Kidney (tissue), 14 donors: ENCODE results near the gene EOMES. TPM values are rescaled to one million over a fixed set of nuclear protein-coding genes. Genes with fewer than 3 reads are reported as not detected.

ENCODE experiments used
- DNase-seq, 5 donors: peaks; one replicate each; pipeline ENCODE4 v3.0.0-alpha.2; 2013 to 2020
- FAIRE-seq: peaks from 2 replicates; lab custom pipeline; 2012; peaks lifted over from hg19 to GRCh38; lab: Jason Lieb, UNC
- H3K27ac ChIP-seq, 2 donors: one replicate each; pipeline ENCODE4 v1.7.0; 2013; ENCODE audit warnings: low read depth in 2 of 2, low read length in 2 of 2, inconsistent platforms in 1 of 2
- H3K27me3 ChIP-seq: one replicate; pipeline ENCODE4 v1.7.1; 2013; ENCODE audit warnings: low read length, inconsistent platforms; ENCODE audit not compliant: control insufficient read depth, insufficient read depth
- H3K36me3 ChIP-seq, 3 donors: one replicate each; pipeline versions ENCODE4 v1.7.0 to v1.7.1; 2013; ENCODE audit warnings: low read length in 3 of 3, control low read depth in 1 of 3, inconsistent platforms in 1 of 3; ENCODE audit not compliant: insufficient read depth in 3 of 3, control insufficient read depth in 2 of 3
- H3K4me1 ChIP-seq, 3 donors: one replicate each; pipeline versions ENCODE4 v1.7.0 to v1.7.1; 2013; ENCODE audit warnings: low read length in 3 of 3, inconsistent platforms in 1 of 3, low read depth in 1 of 3; ENCODE audit not compliant: control insufficient read depth in 2 of 3, insufficient read depth in 2 of 3
- H3K4me3 ChIP-seq, 3 donors: one replicate each; pipeline versions ENCODE4 v1.7.0 to v1.8.1; 2013; ENCODE audit warnings: low read length in 3 of 3, control low read depth in 1 of 3, inconsistent platforms in 1 of 3
- H3K9ac ChIP-seq, 3 donors: one replicate each; pipeline versions ENCODE4 v1.7.0 to v1.7.1; 2013; ENCODE audit warnings: low read length in 3 of 3, control low read depth in 1 of 3, inconsistent platforms in 1 of 3
- H3K9me3 ChIP-seq, 3 donors: one replicate each; pipeline versions ENCODE4 v1.7.0 to v1.7.1; 2013; ENCODE audit warnings: low read length in 3 of 3, control low read depth in 1 of 3, inconsistent platforms in 1 of 3; ENCODE audit not compliant: control insufficient read depth in 2 of 3, insufficient read depth in 1 of 3
- CTCF ChIP-seq: IDR thresholded peaks from 3 replicates; pipeline ENCODE4 v1.5.1; 2012; ENCODE audit warnings: mild to moderate bottlenecking, moderate library complexity, borderline replicate concordance; ENCODE audit not compliant: insufficient read depth; ENCODE audit errors: extremely low read depth
- intact Hi-C: fragments of 100-400 bp; cut with DNase I; formaldehyde crosslinking; loops from one replicate; pipeline ENCODE4 v1.11.1; 2022
- polyA plus RNA-seq: library from polyadenylated mRNA; stranded (reverse); fragments of 350-450 nt; fragmentation: Illumina TruSeq; extraction: RNeasy Lipid Tissue Mini Kit (QIAGEN cat#74804); gene quantifications from one replicate; pipeline ENCODE4 v1.2.3, GENCODE V29; 2014; ENCODE audit warnings: low read depth, low replicate concordance; ENCODE audit not compliant: insufficient read depth
- total RNA-seq: library from RNA; stranded (reverse); fragmentation: NEBNext Ultra II Directional; extraction: Animal tissue kit (Norgen Biotek cat#: 25700); gene quantifications from one replicate; pipeline ENCODE4 v1.2.1, GENCODE V29; 2021
- donor health status: control.
- donor health status: control.
- donor health status: control.
- donor health status: control.
- donor health status: control.
- donor health status: DM: yes; HTN: yes; CAD: no.
- donor health status: Normal renal cell carcinoma (clear cell type).

EOMES gene
- total and polyA plus RNA-seq, 2 donors from 2014 or later = 0.22 to 1.3 TPM

- Histone ChIP-seq H3K36me3 (no peaks in the 10 kb centered on the region), H3K27ac (no peak overlapping the region), H3K27me3 (peaks cover 74% of the 10 kb centered on the region), H3K4me1 (peaks cover 0 to 20% (median 9%) of the 10 kb centered on the region in 3 donors), H3K9me3 (no peaks in the 10 kb centered on the region), H3K4me3 (no peak overlapping the region), H3K9ac (no peak overlapping the region)
- intact Hi-C loops = loop anchor here (10.0 kb wide), 1 partner anchor 605 kb away; no protein-coding TSS in a partner anchor
- FAIRE-seq (no peak), DNase-seq (peak in 1 of 5 donors; percentile 3)
- no peak for TF ChIP-seq CTCF
Measured at GRCh38 chr3:27719314-27720003, 2.7 kb downstream of the EOMES start.

- no peak overlapping the region for H3K9ac ChIP-seq
Measured at GRCh38 chr3:27718459-27718858, 3.7 kb downstream of the EOMES start.

GRCh38 chr3:27717200-27717852, 4.8 kb downstream of the EOMES start:
- Histone ChIP-seq H3K27ac (no peak overlapping the region), H3K9ac (no peak overlapping the region), H3K4me1 (peaks cover 0 to 24% (median 6%) of the 10 kb centered on the region in 3 donors), H3K4me3 (no peak overlapping the region), H3K9me3 (no peaks in the 10 kb centered on the region), H3K27me3 (peaks cover 73% of the 10 kb centered on the region), H3K36me3 (no peaks in the 10 kb centered on the region)
- no peak for DNase-seq
- TF ChIP-seq CTCF = no peak
- intact Hi-C loops = loop anchor here (10.0 kb wide), 1 partner anchor 607 kb away; no protein-coding TSS in a partner anchor
- FAIRE-seq = no peak

More at GRCh38 chr3:27718459-27718858, 3.7 kb downstream of the EOMES start:
- Histone ChIP-seq H3K4me1 (peaks cover 0 to 23% (median 9%) of the 10 kb centered on the region in 3 donors), H3K27me3 (peaks cover 73% of the 10 kb centered on the region), H3K9me3 (no peaks in the 10 kb centered on the region), H3K4me3 (no peak overlapping the region), H3K36me3 (no peaks in the 10 kb centered on the region), H3K27ac (no peak overlapping the region)
- no peak for FAIRE-seq
- no peak for TF ChIP-seq CTCF
- intact Hi-C loops = loop anchor here (10.0 kb wide), 1 partner anchor 606 kb away; no protein-coding TSS in a partner anchor
- DNase-seq = peak in 1 of 5 donors; percentile 15
